ENCODE data around the gene DCLK1.

- no peak for TF ChIP-seq CTCF (IDR thresholded peaks at IDR 0.05 in 4 of 5, conservative IDR thresholded peaks at IDR 0.05 in 1 of 5)
- TF ChIP-seq POLR2A (IDR thresholded peaks at IDR 0.05), result no peak
Observed at GRCh38 chr13:35976126-35976525, 155.1 kb downstream of the DCLK1 start.

Data from gastrocnemius medialis (tissue), 4 donors.